HG03159 (cell line): ENCODE data around the gene STXBP6.

Experiments used
- ATAC-seq: cut with Tn5 transposase; IDR thresholded peaks from one replicate; pipeline ENCODE4 v1.9.1; 2021; ENCODE audit warnings: mild to moderate bottlenecking, moderate library complexity; ENCODE audit not compliant: unreplicated experiment

The STXBP6 gene

GRCh38 chr14:24891987-24892496 is 157.9 kb downstream of the STXBP6 start:
- no peak for ATAC-seq

DNA sequence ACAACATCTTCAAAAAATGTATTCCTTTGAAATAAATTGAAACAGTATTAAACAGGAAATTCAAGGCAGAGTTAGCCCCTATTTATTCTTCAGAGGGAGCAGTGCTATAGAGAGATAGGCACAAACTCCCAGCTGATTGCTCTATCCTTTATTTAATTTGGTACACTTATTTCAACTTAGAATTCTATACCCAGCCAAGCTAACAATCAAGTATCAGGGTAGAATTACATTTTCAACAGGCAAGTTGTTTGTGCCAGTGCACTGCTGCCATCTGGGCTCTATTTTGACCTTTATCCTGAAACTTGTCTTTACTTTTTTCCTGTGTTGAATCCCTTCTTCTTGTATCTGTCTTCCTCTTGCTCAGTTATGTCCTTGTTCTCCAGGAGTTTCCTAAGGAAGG is 159.2 kb downstream of the STXBP6 start:
- ATAC-seq, result no peak

DNA sequence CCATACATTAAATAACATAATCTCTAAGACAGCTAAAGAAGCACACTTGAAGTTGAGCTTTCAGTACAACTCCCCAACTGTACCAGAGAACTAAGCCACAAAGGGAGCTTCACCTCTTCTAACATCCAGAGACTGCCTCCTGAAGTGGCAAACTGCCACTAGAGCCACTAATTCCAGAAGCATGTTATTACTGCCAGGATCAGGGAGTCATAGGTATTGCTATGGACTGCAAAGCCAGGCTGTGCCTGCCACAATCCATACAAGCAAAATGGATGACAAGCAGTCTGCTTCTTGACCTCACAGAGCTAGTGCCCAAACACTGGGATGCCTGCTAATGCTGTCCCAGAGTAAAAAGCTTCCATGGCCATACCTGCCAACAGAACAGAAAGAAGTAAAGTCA is 160.1 kb downstream of the STXBP6 start:
- no peak for ATAC-seq

GRCh38 chr14:24888532-24888931 is 161.4 kb downstream of the STXBP6 start:
- ATAC-seq, result no peak

GRCh38 chr14:24887623-24888304 is 162.2 kb downstream of the STXBP6 start:
- ATAC-seq, result no peak

DNA sequence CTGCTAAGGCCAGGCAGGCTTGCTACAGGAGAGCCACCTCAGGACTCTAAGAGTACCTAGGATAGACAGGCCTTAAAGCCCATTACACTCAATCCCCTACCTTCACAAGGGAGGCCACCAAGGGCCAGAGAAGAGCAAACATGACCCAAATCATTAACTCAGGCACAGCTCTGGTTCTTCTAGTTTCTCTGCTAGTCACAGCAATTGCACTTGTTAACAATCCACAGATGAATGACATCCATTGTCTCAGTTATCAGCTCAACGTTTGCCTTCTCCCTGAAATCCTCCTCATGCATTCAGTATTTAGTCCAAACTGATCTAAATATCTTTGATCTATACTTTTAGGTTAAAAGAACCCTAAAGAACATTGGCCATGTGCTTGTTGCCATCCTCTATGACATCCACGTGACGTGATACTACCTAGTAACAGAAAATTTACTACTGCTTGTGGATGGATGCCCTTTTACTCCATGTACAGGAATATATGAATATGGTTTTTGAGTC is 164.5 kb downstream of the STXBP6 start:
- ATAC-seq, result no peak

DNA sequence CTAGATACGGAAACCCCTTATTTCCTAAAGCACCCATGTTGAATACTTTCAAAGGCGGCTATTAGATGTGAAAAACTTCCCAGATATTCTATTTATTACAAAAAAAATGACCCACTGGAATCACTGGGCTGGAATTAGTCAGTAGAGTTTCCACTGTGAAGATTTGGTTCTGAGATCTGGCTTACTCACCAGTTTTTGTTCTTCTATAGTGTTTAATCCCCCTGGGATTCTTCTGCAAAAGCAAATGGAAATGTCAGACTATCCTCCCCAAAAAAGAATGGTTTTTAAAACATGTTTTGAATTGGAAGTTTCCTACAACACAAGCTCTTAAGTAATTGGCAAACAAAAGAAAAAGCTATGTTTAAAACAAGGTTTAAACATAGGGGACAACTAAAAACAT is 166.4 kb downstream of the STXBP6 start:
- ATAC-seq, result no peak

DNA sequence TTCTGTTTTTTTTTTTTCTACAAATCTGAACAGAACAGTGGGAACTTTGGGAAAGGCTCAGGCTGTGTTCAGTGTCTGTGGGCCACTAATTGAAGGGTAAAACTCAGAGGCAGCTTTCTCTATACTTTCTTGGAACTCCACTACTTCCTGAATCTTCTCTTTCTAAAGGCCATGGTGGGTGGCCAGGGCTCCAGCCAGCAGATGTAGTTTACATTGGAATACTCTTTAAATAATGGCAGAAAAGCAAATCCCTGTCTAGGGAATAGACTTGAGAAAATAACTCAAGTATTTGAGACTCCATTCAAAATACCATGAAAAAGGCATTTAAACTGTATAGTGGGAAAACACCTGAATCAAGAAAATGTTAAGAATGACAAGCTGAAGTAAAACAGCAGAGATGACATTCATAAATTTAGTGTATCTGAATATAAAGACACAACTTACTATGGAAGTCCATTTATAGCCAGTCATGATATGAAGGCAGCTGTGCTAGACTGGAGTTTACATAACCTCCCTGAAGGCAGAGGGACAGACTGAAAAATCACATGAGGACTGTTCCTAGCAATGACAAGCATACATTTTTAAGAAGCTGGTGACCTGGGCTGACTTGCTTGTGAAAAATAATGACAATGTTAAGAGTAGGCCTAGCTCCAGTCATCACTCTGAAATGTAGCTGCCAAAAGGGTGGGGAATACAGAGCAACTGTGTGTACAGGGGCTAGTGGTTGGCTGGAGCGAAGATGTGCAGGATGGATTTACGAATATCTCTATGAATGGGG is 168.6 kb downstream of the STXBP6 start:
- ATAC-seq, result no peak

GRCh38 chr14:24880689-24881088 is 169.3 kb downstream of the STXBP6 start:
- no peak for ATAC-seq

GRCh38 chr14:24879661-24880386 is 170.1 kb downstream of the STXBP6 start:
- no peak for ATAC-seq

- ATAC-seq, result no peak
Measured at GRCh38 chr14:24876996-24877395, 173.0 kb downstream of the STXBP6 start.

DNA sequence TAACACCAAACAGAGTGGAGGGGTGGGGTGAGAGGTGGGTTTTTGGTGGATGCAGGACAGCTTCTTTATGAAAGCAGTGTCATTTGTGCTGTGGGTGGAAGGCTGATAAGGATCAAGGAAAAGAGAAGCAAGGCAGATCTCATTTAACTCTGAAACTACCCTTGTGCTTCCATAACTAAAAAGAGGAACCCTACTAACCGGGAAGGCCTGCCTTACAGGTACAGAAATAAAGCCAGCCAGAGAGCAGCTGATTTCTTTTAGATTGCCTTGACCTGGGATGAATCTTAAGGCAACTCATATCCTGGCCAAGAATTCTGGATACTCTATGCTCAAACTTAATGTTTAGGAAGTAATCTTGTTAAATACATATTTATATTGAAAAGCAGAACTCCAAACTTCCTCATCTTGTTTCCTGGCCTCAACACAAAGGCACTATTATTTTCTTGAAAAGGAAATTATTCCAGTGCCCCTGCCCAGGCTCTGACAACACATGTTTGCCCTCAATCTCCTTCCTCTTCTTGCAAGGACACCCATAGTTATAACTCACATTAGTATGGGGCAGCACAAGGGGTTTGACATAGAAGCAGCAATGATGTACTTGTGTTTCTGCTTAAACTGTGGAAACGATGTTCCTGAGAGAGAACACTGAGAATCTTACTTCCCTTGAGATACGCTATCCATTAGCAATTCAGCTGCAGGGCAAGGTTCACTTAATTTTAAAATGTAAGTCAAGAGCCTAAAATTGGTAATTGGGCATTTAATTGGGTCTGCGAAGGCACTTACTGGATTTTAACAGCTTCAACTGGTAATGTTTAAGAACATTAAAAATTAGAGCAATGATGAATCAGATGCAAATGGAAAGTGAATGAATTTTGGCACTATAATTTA is 173.7 kb downstream of the STXBP6 start:
- no peak for ATAC-seq

DNA sequence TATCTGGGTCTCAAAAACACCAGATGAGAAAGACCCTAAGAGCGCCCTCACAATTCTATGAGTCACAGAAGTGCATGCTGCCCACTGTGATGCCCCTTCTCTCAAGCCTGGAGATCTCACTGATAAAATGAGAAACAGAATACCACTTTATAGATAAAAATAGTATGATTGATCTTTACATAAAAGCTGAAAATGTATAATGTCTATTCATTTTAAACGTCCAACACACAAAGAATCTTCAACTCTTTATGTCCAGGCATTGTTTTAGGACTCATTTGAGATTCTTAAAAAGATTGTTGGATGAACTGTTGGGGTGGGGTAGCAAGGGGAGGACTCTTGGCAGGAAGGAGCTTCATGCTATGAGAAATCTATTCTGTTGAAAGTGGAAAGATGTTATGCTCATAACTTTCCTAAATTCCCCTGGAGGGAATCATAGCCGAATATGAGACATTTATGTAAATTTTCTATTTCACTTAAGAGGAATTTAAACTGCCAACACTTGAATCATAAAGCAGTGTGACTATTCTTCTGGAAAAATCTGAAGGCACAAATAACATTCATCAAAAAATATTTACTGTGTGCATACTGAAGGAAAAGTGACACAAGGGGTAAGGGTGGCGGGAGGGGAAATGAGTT is 174.6 kb downstream of the STXBP6 start:
- no peak for ATAC-seq

- no peak for ATAC-seq
Measured at GRCh38 chr14:24874514-24875202, 175.3 kb downstream of the STXBP6 start.

GRCh38 chr14:24873551-24873950 is 176.4 kb downstream of the STXBP6 start:
- ATAC-seq, result no peak

DNA sequence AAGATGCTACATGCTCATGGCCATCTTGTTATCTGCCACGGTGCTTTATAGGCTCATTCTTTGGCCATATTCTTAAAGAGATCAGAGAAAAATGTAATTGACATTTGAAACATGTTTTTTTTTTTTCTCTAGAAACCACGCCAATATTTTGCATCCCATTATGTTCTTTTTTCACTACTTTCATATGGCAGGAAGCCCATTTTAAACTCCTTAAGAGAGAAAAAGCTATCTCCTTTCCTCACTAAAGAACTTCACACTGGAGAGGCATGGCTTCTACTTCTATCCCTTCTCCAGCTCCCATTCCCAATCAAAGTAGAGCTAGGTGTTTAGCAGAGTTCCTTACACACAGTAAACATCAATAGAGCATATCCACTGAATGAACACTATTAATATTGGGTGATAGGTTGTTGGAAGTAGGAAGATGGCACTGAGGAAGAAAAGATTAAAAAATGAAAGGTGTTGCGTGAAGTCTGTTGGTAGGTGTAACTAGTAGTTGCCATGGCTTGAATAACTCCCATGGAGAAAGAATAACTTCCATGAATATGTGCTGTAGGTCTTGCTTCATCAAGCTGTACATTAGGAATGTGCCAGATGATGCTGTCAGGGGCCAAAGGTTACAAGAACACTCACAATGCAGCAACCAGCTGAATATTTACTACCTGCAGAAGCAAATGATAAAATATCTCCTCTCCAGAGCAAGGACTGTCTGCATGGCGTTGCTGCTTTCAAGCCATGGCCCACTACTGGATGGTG is 178.8 kb downstream of the STXBP6 start:
- no peak for ATAC-seq

DNA sequence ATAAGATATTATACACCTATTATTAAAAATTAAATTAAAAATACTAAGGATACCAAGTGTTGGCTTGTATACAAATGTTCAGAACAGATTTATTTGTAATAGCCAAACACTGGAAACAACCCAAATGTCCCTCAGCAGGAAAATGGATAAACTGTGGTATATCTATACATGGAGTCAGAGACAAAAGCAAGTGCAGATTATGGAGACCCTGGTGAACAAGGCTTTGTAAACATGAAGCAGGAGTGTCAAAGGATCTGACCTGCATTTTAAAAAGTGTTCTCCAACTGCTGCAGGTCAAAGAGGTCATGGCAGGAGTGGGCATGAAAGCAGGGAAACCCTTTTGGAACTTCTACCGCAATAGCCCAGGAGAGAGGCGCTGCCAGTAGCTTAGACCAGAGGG is 181.6 kb downstream of the STXBP6 start:
- ATAC-seq, result no peak

DNA sequence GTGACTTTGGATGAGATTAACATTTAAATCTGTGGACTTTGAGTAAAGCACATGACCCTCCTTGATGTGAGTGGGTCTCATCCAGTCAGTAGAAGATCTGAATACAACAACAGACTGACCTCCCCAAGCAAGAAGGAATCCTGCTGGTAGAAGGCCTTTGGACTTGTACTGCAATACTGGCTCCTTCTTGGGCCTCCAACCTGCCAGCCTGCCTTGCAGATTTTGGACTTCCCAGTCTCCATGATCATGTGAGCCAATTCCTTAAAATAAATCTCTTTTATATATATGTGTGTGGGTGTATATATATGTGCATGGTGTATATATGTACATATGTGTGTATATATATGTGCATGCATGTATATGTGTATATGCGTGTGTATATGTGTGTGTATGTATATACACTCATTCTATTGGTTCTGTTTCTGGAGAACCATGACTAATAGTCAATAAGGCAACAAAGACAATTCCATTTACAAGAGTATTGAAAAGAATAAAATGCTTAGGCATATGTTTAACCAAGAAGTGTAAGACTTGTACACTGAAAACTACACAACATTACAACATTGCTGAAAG is 183.8 kb downstream of the STXBP6 start:
- ATAC-seq, result no peak
